ENCODE results near the gene IL15RA.
"Not testable (repeated sequence)": the region's sequence is repeated elsewhere in the genome, so short reads cannot be mapped to it uniquely, and the experiment has no call there.

Gene IL15RA

DNA sequence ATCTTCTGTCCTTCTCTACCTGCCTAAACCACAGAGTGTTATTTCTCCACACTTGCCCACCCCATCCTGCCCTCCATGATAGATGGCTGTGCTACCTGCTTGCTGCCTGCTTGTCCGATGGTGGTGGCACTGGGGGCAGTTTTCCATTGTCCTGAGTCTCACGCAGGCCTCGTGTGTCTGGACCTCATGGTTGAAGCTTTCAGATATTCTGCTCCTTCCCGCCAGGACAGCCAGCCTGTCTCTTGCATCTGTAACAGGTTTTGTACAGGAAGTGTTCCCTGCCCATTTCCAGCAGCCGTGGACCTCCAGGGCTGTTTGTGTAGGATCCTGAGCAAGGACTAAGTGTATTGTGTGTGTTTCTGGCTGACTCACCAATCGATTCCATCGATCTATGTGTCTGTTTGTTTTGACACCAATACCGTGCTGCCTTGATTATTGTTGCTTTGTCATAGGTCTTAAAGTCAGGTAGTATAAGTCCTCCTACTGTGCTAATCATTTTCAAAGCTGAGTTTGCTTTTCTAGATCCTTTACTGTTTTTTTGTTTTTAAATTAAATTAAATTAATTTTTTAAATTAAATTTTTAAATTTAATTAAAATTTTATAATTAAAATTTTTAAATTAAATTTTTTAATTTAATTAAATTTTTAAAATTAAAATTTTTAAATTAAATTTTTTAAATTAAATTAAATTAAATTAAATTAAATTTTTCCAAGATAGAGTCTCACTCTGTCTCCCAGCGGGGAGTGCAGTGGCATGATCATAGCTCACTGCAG lies 8.5 kb downstream of the IL15RA start:
- peak; percentile 49 for DNase-seq

DNA sequence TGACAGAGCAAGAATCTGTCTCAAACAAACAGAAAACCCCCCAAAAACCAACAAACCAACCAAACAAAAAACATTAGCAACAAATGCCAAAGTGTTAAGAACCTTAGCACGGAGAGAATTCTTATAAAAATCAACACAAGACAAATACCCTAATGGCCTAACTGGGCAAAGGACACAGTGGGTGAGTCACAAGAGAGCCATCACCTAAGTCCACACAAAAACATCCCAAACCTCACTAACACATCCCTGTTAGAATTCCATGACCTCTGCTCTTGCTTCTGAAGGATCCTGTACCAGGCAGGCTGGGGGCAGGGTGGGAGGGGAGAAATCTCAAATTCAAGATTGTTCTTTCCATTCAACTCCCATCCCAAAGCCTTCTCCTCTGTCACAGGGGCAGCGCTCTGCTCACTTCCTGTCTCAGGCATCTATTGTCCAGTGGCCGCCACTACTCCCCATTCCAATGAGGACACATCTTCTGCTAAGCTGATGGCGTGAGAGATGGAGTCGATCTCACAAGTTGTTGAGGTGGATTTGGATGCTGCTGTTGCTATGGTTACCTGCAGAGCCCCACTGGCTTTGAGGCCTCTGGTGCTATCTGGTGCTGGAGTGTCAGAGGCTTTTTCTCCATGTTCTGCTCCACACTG lies 9.2 kb downstream of the IL15RA start:
- peak; percentile 40 for DNase-seq

DNA sequence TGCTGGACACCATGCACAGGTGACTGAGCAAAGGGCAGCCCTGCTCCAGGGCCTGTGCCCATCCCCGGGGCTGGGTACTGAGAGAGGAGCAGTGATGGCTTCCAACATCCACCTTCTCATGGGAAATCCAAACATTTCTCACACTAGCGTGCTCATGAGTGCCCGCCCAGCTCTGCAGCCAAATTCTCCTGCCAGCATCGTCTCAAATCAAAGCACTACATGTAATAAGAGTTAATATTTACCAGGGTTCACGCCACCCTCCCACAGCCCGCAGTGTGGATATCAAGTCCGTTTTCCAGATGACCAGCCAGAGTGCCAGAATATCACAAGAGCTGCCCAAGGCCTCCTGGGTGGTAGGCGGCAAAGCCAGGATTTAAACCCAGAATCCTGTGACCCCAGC lies 12.1 kb downstream of the IL15RA start:
- DNase-seq = no peak

DNA sequence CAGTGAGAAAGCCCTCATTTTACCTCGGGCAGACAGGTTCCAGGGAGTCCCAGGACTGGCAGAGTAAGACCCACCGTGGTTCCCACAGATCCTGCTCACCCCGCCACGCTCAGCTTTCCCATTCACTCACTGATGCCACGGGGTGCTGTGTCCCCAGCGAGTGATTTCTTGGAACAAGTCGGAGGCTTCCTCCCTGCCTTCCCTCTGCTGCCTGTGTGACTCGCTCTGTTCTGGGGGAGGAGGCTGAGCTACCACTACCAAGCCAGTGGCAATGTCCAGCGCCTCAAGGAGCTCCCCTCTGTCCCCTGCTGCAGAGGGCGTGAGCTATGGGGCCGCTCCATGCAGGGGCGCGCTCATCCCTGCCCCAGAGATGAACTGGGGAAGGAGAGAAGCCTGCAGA lies 12.6 kb downstream of the IL15RA start:
- DNase-seq = no peak

DNA sequence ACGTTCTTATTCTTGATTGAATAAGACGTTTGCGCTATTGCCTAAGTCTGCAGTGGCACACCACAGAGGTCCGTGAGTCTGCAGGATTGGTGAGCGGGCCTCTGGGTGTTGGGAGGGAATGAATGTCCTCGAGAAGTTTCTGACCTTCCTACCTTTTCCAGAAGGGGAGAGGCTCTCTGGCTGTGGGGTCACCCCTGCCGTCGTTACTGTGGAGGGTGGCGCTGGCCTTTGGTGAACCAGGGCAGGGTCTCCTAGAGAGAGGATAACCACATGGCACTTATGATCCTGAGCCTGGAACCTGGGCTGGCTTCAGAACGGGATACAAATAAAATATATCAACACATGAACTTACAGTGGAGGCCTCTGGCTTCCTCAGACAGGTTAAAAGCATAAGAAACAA lies 13.8 kb downstream of the IL15RA start:
- DNase-seq = no peak

DNA sequence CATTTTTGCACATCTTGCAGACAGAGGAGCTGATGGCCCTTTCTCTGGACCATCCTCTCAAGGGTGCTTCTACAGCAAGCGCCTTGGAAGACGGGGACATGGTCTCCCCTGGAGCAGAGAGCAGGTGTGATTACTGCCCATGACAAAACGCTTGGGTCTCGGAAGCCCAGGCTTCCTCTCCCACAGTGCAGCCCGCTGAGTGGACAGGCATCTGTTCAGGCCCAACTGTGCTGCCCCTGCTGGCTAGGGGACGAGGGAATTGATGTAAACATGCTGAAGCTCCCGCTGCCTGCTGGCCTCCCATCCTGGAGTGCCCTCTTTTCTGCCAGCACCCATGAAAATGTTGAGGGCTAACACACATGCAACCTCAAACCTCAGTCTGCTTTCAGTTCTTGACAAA lies 14.3 kb downstream of the IL15RA start:
- no peak for DNase-seq

DNA sequence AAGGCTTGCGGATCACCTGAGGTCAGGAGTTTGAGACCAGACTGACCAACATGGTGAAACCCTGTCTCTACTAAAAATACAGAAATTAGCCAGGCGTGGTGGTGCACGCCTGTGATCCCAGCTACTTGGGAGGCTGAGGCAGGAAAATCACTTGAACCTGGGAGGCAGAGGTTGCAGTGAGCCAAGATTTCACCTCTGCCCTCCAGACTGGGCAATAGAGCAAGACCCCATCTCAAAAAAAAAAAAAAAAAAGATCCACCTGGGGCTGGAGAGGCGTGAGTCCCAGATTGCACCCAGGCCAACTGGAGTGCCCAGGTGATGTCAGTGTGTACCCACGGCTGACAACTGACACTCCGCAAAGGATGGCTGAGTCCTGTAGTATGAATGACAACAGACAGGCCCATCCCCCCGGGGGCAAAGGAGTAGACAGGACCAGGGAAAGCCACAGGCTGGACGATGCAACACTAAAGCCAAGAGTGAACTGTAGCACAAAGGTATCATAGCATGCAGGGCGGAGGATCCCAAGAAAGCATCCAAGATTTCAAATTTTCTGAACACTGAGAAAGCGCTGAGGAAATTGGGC lies 14.9 kb downstream of the IL15RA start:
- not testable (repeated sequence) for DNase-seq

DNA sequence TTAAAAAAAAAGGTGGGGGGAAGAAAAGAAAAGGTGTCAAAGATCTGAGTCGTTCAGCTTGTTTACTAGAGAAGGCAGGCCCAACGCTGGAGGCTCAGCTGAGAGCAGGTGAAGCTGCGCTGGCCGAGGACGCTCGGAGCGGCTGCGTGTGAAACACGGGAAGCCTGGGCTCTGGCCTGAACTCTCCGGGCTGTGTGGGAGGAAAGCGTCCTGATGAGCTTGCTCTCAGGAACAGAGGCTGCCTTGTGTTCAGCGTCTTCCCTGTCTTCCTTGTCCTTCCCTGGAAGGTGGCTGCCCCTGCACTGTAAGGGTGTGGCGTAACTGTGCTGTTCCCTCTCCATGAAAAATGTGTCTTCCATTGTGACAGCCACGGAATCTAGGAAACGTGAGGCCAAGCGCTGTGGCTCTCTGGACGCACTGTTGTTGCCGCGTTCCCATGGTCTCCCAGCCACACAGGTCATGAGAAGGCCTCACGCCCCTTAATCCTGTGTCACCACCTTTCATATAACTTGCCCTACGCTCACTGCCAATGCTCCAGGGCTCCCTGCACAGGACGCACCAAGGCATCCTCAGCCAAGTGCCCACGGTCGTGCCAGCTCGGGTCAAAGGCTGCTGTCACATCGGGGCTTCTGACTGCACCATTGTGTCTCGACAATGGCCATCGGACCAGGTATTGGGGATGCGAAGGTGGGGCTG lies 15.8 kb downstream of the IL15RA start:
- DNase-seq = no peak

DNA sequence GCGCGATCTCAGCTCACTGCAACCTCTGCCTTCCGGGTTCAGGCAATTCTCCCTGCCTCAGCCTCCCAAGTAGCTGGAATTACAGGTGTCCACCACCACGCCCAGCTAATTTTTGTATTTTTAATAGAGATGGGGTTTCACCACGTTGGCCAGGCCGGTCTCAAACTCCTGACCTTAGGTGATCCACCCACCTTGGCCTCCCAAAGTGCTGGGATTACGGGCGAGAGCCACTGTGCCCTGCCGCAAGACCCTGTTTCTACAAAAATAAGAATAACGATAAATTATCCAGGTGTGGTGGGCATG lies 16.4 kb downstream of the IL15RA start:
- not testable (repeated sequence) for DNase-seq

DNA sequence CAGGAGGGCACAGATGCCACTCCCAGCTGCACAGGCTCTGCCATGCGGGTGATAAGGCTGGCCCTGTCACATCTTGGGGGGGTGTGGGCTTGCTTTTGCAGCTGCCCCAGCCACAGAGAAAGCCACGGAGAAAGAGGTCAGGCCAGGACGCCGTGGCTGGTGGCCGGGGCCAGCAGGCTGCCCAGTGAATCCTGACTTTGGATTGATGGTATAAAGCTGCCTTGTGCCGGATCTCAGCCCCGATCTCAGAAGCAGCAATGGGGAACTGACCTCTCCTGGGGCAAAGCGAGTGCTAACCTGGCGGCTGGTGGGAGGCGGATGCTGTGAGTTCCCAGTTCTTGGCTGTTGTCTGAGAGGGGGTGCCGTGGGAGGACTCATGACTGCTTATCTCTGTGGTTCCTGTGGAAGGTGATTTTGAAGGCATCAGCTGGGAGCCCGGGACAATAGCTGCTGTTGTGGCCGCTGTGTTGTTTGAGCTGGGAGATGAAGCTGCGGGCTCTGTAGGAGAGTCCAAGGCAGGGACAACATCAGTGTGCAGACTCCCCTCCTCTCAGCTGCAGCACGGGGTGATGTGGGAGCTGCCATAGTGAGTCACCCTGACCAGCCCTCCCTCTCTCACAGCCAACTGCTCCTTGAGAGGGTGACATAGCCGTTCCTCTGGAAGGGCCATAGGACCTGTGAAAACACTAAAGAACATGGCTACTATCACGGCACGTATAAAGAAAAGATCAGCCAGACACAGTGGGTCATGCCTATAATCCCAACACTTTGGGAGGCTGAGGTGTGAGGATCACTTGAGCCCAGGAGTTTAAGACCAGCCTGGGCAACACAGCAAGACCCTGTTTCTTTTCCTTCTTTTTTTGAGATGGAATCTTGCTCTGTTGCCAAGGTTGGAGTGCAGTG lies 17.0 kb downstream of the IL15RA start:
- no peak for DNase-seq

DNA sequence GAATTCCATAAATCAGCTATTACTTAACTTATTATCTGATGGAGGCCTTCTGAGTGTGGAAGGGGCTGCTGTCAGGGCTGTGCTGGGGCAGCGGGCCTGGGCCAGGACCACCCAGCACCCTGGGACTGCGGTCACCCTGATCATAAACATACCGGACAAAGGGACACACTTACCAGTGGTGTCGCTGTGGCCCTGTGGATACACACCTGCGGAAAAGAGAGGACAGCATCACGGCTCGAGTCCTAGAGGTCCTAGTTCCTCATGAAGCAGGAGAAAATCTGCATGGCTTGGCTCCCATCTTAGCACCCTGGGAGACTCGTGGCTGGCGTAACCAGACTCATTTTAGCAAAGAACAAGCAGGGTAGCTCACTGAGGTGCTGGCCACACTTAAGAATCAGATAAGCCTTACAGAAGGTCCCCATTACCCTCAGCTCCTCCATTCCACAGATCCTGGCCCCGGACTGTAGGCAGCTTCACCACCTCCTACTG lies 17.7 kb downstream of the IL15RA start:
- DNase-seq = no peak

DNA sequence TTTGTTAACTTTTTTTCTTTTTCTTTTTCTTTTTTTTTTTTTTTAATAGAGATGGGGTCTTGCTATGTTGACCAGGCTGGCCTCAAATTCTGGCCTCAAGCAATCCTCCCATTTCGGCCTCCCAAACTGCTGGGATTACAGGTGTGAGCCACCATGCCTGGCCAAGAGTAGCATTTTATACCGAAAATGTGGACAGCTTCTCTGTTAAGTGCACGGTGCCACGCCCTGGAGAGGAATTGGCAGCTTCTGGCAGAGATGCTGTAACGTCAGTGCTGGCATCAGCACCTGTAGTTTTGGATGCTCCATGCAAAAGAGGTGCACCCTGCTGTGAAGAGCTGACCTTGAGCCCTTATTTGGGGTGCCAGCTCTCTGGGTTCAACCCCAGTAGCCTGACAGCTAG lies 18.2 kb downstream of the IL15RA start:
- DNase-seq = no peak

DNA sequence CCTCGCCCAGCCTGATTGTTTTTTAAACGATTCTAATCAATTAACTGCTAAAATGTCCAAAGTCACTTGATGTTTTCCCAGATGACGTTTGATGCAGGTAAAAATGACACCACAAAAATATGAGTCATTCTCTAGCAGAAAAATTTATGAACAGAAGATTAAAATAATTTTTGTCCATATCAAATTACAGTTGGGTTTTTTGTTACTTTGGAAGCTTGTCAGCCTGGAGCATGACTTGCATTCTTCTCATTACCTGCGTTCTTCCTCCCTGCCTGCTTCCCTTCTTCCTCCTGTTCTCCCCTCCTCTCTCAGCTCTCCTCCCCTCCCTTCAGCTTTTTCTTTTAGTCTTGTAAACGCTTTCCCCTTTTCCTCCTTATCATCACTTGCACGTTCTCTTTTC lies 18.7 kb downstream of the IL15RA start:
- DNase-seq = no peak

DNA sequence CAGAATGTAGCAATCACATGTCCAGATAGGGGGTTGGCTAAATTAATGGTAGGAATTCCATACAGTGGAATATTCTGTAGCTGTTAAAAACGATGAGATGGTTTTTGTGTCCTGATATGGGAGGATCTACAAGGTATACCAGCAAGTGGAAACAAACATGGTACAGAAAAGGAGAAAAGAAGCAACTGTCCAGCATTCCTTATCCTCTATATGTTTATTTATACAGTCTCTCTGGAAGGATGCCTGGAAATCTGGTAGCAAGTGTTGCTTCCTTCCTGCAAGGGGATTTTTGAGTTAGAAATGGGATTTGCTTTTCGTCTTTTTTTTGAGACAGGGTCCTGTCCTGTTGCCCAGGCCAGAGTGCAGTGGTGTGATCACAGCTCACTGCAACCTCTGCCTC lies 19.3 kb downstream of the IL15RA start:
- no peak for DNase-seq

DNA sequence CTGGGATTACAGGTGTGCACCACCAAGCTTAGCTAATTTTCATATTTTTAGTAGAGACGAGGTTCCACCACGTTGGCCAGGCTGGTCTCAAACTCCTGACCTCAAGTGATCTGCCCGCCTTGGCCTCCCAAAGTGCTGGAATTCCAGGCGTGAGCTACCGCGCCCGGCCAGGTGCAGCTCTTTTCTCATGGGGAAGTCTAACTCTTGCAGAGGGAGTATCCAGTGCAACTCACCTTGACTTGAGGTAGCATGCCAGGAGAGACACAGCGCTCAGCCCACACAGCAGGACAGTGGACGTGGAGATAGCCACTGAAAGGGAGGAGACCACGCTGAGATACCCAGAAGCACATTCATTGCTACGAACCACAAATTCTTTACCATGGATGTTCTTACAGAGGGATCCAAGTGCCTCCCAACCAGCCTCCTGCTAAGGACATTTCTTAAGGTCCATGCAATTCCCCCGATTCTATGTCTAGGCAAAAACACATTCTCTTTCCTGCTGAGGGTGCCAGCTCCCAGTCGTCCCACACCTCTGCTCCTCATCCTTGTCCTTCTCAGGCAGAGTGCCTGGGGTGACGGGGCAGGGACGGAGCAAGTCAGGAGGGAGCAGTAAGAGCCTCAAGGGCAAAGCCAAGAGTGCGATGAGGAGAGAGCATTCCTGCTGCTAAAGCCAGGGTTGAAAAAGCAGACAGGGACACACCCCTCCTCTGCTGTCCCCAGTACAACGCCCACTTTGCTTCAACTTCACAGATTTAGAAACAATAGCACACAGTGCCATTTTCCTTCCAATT lies 21.0 kb downstream of the IL15RA start:
- DNase-seq = no peak

DNA sequence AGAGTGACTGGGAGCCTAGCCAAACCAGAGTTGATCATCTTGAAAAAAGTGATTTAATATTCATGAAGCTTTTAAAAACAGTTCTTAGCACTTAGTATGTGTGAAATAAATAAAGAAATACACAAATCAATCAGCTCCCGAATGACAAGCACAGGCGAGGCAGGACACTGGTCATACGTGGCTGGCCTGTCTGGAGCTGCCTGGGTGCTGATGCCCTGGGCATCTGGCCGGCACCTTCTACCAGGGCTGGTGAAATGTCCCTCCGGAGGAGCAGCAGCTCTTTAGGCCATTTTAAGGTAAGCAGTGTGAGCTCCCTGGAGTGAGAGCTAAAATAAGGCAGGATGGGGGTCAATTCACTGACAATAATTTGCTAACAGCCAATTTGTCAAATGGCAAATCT lies 23.7 kb downstream of the IL15RA start:
- DNase-seq = no peak

DNA sequence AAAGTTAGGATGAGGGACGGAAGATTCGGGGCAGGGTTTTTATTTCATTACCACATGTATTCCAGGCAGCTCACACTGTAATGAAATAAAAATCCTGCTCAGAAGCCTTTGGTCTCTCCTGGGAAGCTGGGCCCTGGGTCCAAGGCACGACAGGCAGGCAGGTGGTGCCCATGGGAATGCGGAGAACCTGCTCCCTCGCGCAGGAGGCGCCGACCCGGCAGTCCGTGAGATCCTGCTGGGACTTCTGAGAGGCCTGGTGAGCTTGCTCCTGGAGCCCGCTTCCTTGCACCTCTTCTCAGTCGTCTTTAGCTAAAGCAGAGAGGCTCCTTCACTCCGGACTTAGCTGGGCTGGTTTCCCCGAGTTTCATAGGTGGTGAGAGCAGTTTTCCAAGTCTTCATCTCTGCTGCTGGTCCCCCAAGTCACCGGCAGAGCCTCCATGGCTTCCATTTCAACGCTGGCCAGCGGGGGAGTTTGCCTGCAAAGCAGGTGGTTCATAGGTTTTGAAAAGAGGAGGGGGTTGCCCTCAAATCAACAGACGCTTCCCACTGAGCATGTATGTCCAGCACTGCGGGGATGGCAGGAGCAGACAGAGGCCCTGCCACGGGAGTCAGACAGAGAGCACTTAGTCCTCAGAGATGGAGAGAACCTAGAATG lies 24.5 kb downstream of the IL15RA start:
- no peak for DNase-seq

DNA sequence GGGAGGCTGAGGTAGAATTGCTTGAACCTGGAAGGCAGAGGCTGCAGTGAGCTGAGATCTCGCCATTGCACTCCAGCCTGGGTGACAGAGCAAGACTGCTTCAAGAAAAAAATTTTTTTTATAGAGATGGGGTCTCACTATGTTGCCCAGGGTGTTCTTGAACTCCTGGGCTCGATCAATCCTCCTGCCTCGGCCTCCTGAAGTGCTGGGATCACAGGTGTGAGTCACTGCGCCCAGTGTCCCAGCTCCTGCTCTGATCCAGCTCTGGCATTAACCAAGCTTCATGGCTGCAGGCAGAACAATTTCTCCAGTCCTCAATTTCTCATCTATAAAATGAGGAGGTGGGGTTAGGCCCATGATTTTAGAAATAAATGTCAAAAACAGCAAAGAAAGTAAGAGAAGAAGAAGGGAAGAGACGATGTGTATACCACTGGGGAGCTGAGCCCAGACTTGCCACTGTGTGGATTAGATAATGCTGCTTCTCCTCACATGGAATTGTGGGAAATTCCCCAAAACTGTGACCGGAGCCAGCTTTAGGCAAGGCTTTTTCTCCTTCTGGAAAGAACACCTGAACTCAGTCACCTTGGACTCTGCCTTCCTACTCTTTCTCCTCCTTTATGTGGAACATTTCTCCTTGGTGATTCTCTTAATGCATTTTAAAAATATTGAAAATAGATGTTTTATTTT lies 25.5 kb downstream of the IL15RA start:
- no peak for DNase-seq

DNA sequence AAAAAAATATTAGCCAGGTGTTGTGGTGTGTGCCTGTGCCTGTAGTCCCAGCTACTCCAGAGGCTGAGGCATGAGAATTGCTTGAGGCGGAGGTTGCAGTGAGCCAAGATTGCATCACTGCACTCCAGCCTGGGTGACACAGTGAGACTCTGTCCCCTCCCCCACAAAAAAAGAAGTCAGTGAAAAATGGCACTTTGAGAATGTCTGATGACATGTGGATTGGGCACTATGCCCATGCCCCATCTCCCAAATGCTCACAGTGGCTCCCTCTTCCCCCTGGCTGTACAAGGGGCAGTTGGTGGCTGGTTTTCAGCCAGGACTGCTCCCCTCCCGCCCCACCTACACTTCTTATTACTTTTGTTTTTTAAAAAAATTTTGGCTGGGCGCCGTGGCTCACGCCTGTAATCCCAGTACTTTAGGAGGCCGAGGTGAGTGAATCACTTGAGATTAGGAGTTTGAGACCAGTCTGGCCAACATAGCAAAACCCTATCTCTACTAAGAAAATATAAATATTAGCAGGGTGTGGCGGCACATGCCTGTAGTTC lies 26.1 kb downstream of the IL15RA start:
- DNase-seq = no peak

DNA sequence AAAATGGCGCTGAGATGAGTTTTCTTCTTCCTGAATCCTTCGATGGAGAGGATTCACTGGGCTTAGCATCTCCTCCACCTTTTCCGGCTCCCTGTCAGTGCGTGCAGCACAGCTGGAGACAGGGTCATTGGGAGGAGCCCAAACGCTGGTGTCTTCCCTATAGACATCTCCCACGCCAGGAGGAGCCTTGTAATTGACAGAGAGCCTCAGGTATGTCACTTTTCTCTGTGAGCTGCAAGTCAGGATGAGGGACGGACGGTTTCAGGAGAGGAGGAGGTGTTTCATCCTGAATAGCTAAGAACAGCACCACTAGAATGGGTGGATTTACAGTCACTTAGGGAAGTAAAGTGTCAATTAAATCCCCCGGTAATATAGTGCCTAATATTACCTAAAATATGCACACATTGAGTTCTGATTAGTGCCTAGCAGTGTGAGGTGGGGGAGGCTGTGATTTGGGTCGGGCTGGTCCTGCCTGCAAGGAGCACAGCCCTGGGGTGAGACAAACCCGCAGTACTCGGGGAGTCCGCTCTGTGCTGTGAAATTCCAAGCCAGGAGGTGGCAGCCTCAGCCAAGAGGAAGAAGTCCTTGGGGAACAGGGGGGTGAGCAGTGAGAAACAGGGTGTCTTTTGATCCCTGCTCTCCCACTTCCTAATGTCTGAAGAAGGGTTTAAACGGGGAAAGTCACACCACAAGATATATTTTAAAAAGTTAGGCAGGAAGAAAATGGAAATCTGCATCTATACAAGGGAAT lies 28.2 kb downstream of the IL15RA start:
- DNase-seq = peak; percentile 55
